HepG2 (cell line): ENCODE measurements around the gene ACP7. TPM values are rescaled to one million over a fixed set of nuclear protein-coding genes. Genes with fewer than 3 reads are reported as not detected.
"Not testable (repeated sequence)": the region's sequence is repeated elsewhere in the genome, so short reads cannot be mapped to it uniquely, and the experiment has no call there.

Source experiments
- ATAC-seq: fragments of 200-7000 bp; cut with Tn5 transposase; 3 replicates; pipeline ENCODE4 v1.9.1; 2020; ENCODE audit warnings: mild to moderate bottlenecking, moderate library complexity
- BruUV-seq: library from RNA; stranded (reverse); fragments of 400-500 nt; replicated peaks from 2 replicates; lab custom pipeline; 2021; lab: Mats Ljungman, UMichigan
- CTCF ChIA-PET: fragments of 300-600 bp; formaldehyde crosslinking; extraction: SDS; loops from one replicate; lab custom pipeline; 2021; ENCODE audit warnings: low total read pairs, inconsistent platforms, low intra/inter-chr PET ratio; lab: Yijun Ruan, JAX
- POLR2A ChIA-PET: fragments of 350-600 bp; sonication (Branson Sonifier 250); formaldehyde crosslinking; loops from one replicate; lab custom pipeline; 2020; ENCODE audit warnings: antibody characterized with exemption, inconsistent platforms; lab: Yijun Ruan, JAX
- DNase-seq: peaks from one replicate; pipeline ENCODE4 v3.0.0-alpha.2; 2015; ENCODE audit warnings: low spot score
- FAIRE-seq: peaks from 3 replicates; lab custom pipeline; 2011; peaks lifted over from hg19 to GRCh38; lab: Jason Lieb, UNC
- H2AFZ ChIP-seq: one replicate; pipeline ENCODE4 v1.6.1; 2011; ENCODE audit warnings: low read length, inconsistent platforms
- H3K27ac ChIP-seq: fragments of 300-600 bp; 3 replicates; pipeline ENCODE4 v1.8.0; 2011; ENCODE audit warnings: mixed run types, mild to moderate bottlenecking, mixed read lengths, low read length, inconsistent platforms; ENCODE audit not compliant: insufficient read depth; ENCODE audit errors: extremely low read length
- H3K27me3 ChIP-seq, 2 experiments: fragments of 200-600 bp in 1 of 2; 2 replicates in 1 of 2; 3 replicates in 1 of 2; pipeline versions ENCODE4 v1.6.0 to v1.8.0; 2011; ENCODE audit warnings: low read length in 2 of 2, mild to moderate bottlenecking in 2 of 2, moderate library complexity in 2 of 2, inconsistent platforms in 1 of 2; ENCODE audit not compliant: insufficient read depth in 2 of 2, control insufficient read depth in 1 of 2
- H3K36me3 ChIP-seq, 2 experiments: fragments of 200-600 bp in 1 of 2; replicated peaks in 1 of 2; 2 replicates in 1 of 2; 3 replicates in 1 of 2; pipeline versions ENCODE4 v1.5.1 to v1.8.0; 2011; ENCODE audit warnings: low read length in 2 of 2, inconsistent platforms in 1 of 2; ENCODE audit not compliant: insufficient read depth in 2 of 2, control insufficient read depth in 1 of 2
- H3K4me1 ChIP-seq: 2 replicates; pipeline ENCODE4 v1.5.1; 2012; ENCODE audit warnings: low read length, inconsistent platforms; ENCODE audit not compliant: insufficient read depth
- H3K4me2 ChIP-seq: 2 replicates; pipeline ENCODE4 v1.6.0; 2011; ENCODE audit warnings: low read depth, low read length, inconsistent platforms
- H3K4me3 ChIP-seq, 3 experiments: fragments of 200-600 bp in 1 of 3; sonication (generic), shearing (Covaris generic) in 1 of 3; replicated peaks in 1 of 3; 2 replicates each; pipeline ENCODE4 v1.5.1; 2011 to 2016; ENCODE audit warnings: low read length in 3 of 3, inconsistent platforms in 2 of 3, low read depth in 2 of 3, mild to moderate bottlenecking in 2 of 3, control low read depth in 1 of 3, mixed read lengths in 1 of 3; ENCODE audit not compliant: insufficient read depth in 1 of 3
- H3K79me2 ChIP-seq: one replicate; pipeline ENCODE4 v1.6.1; 2011; ENCODE audit warnings: low read length, inconsistent platforms; ENCODE audit not compliant: insufficient read depth
- H3K9ac ChIP-seq: 2 replicates; pipeline ENCODE4 v1.6.0; 2011; ENCODE audit warnings: mild to moderate bottlenecking, low read depth, low read length, inconsistent platforms; ENCODE audit not compliant: insufficient read depth
- H3K9me3 ChIP-seq: 2 replicates; pipeline ENCODE4 v1.5.1; 2012; ENCODE audit warnings: mild to moderate bottlenecking, low read length
- H4K20me1 ChIP-seq: 2 replicates; pipeline ENCODE4 v1.6.0; 2011; ENCODE audit warnings: inconsistent platforms, mild to moderate bottlenecking, low read length, moderate library complexity; ENCODE audit not compliant: insufficient read depth
- HNF4A ChIP-seq: sonication (generic); formaldehyde crosslinking; IDR thresholded peaks from 2 replicates; pipeline ENCODE4 v1.4.0; 2020; ENCODE audit warnings: missing genetic modification reagents
- MAZ ChIP-seq, 2 experiments: sonication (generic) in 1 of 2; formaldehyde crosslinking in 1 of 2; IDR thresholded peaks; 2 replicates each; pipeline versions ENCODE4 v1.5.0 to v1.6.1; 2012 to 2020; ENCODE audit warnings: low read depth in 2 of 2, mild to moderate bottlenecking in 2 of 2, borderline replicate concordance in 1 of 2, improper control_type of control experiment in 1 of 2, low read length in 1 of 2, missing genetic modification reagents in 1 of 2, moderate library complexity in 1 of 2
- MBNL3 ChIP-seq: fragments of 250-450 bp; sonication (Bioruptor Pico); conservative IDR thresholded peaks from 2 replicates; pipeline ENCODE4 v1.8.0; 2022; ENCODE audit warnings: mild to moderate bottlenecking, inconsistent platforms
- MIXL1 ChIP-seq: IDR thresholded peaks from 2 replicates; pipeline ENCODE4 v1.6.1; 2016
- RFXANK ChIP-seq: IDR thresholded peaks from 2 replicates; pipeline ENCODE4 v1.6.1; 2016
- SNRNP70 ChIP-seq: fragments of 200-400 bp; formaldehyde crosslinking; IDR thresholded peaks from 2 replicates; pipeline ENCODE4 v1.6.1; 2017; ENCODE audit warnings: mild to moderate bottlenecking, low read depth, low read length, moderate library complexity
- YY1 ChIP-seq: IDR thresholded peaks from 2 replicates; pipeline ENCODE4 v1.6.1; 2011; ENCODE audit warnings: low read length, low read depth, moderate library complexity, mild to moderate bottlenecking; ENCODE audit not compliant: insufficient read depth, insufficient replicate concordance
- ZNF207 ChIP-seq: fragments of 450-650 bp; IDR thresholded peaks from 2 replicates; pipeline ENCODE4 v1.6.1; 2016; ENCODE audit warnings: antibody characterized with exemption, borderline replicate concordance
- ZNF496 ChIP-seq: sonication (generic); formaldehyde crosslinking; IDR thresholded peaks from 2 replicates; pipeline ENCODE4 v1.8.1; 2023; ENCODE audit warnings: mild to moderate bottlenecking, moderate library complexity, missing genetic modification reagents; ENCODE audit not compliant: insufficient replicate concordance
- ZNF563 ChIP-seq: sonication (generic); formaldehyde crosslinking; IDR thresholded peaks from 2 replicates; pipeline ENCODE4 v1.8.0; 2022; ENCODE audit warnings: mild to moderate bottlenecking, moderate library complexity, missing genetic modification reagents
- ZNF709 ChIP-seq: sonication (generic); formaldehyde crosslinking; IDR thresholded peaks from 2 replicates; pipeline ENCODE4 v1.5.0; 2020; ENCODE audit warnings: mild to moderate bottlenecking, missing genetic modification reagents
- WGBS: methylation state at CpG from one replicate; pipeline ENCODE4 v1.1.6; 2017; ENCODE audit warnings: low lambda C conversion rate; 5-methylcytosine and 5-hydroxymethylcytosine counted together
- in situ Hi-C: cut with HindIII; loops from 2 replicates; pipeline ENCODE4 v1.10.0; 2017; ENCODE audit warnings: low pct_unique_long_range_greater_than_20kb; ENCODE audit not compliant: extremely low pct_ligation_motif_present
- intact Hi-C: fragments of 100-400 bp; cut with micrococcal nuclease; formaldehyde crosslinking; loops from one replicate; pipeline ENCODE4 v1.10.0; 2022; ENCODE audit not compliant: unreplicated experiment
- polyA plus RNA-seq, 8 experiments: library from polyadenylated mRNA; depleted of rRNA in 3 of 8; stranded (reverse) in 7 of 8; unstranded in 1 of 8; fragments of >200 nt; fragmentation: Illumina TruSeq in 4 of 8; extraction: Trizol in 4 of 8; gene quantifications; 2 replicates each; pipeline versions ENCODE4 v1.2.1 to v1.2.3, GENCODE V29; 2011 to 2016; ENCODE audit warnings: low read depth in 4 of 8, missing spikeins in 1 of 8, mixed read lengths in 1 of 8; ENCODE audit not compliant: insufficient read depth in 1 of 8
- total RNA-seq, 5 experiments: library from RNA; depleted of rRNA; stranded (reverse); fragments of >200 nt; fragmentation: Illumina TruSeq; extraction: Trizol; gene quantifications; 2 replicates each; pipeline ENCODE4 v1.2.3, GENCODE V29; 2016; ENCODE audit warnings: low read depth in 1 of 5

Gene ACP7
- total and polyA plus RNA-seq, 2 of the 13 experiments (the other 11 are each of a cell fraction or from before 2014, with no cell fraction given) = not detected

- H3K9me3 ChIP-seq, H3K36me3 ChIP-seq, H2AFZ ChIP-seq, H3K27ac ChIP-seq, CTCF ChIA-PET, H3K79me2 ChIP-seq, H3K4me2 ChIP-seq, H3K27me3 ChIP-seq, intact Hi-C loops, POLR2A ChIA-PET, H3K4me3 ChIP-seq, H3K9ac ChIP-seq, ATAC-seq, in situ Hi-C loops, DNase-seq, BruUV-seq, FAIRE-seq, H4K20me1 ChIP-seq: not testable (repeated sequence)
- TF ChIP-seq HNF4A = peak; percentile 45; the same call in 1 of the 2 replicates
- H3K4me1 ChIP-seq = peaks cover 18% of the 10 kb centered on the region; the same call in 1 of the 2 replicates
- 42% methylated on average over 4 of the region's 5 CpGs for WGBS
Observed at GRCh38 chr19:39095799-39096540, 11.8 kb downstream of the ACP7 start.

GRCh38 chr19:39097299-39097698, 13.1 kb downstream of the ACP7 start:
- H3K27ac ChIP-seq = no peak overlapping the region
- H3K4me2 ChIP-seq = no peak overlapping the region
- no peaks in the 10 kb centered on the region for H3K36me3 ChIP-seq
- CTCF ChIA-PET = no interaction called here
- no TSS peak for BruUV-seq
- ATAC-seq = no peak
- no peaks in the 10 kb centered on the region for H3K9me3 ChIP-seq
- intact Hi-C loops = no loop called here
- TF ChIP-seq ZNF709 (no peak), RFXANK (no peak), MAZ (IDR thresholded peaks at IDR 0.05; ENCODE audit: borderline replicate concordance, low read depth, low read length) (no peak), MAZ (CRISPR knock-in tag; IDR thresholded peaks at IDR 0.05; ENCODE audit: low read depth) (no peak), SNRNP70 (no peak), ZNF496 (CRISPR knock-in tag) (no peak), MBNL3 (CRISPR knock-in tag) (no peak), ZNF207 (no peak), YY1 (no peak), MIXL1 (CRISPR knock-in tag) (no peak), ZNF563 (CRISPR knock-in tag) (no peak)
- H3K4me1 ChIP-seq = peaks cover 18% of the 10 kb centered on the region; the same call in 1 of the 2 replicates
- 93% methylated on average over 5 of the region's 5 CpGs for WGBS
- no peaks in the 10 kb centered on the region for H3K27me3 ChIP-seq
- no peaks in the 10 kb centered on the region for H4K20me1 ChIP-seq
- POLR2A ChIA-PET = no interaction called here
- DNase-seq = no peak
- no peak overlapping the region for H3K4me3 ChIP-seq
- no peak overlapping the region for H2AFZ ChIP-seq
- FAIRE-seq = no peak
- in situ Hi-C loops = no loop called here
- no peaks in the 10 kb centered on the region for H3K79me2 ChIP-seq
- no peak overlapping the region for H3K9ac ChIP-seq
